Endothelial cell (in vitro differentiated cells): ENCODE results near the gene SYT2. TPM values are rescaled to one million over a fixed set of nuclear protein-coding genes. Genes with fewer than 3 reads are reported as not detected.

Experiments used
- DNase-seq: peaks from one replicate; pipeline ENCODE4 v3.0.0; 2021; ENCODE audit warnings: low spot score
- H3K27ac Mint-ChIP-seq: one replicate; pipeline ENCODE4 v1.8.0; 2021; ENCODE audit warnings: mixed read lengths, inconsistent platforms; ENCODE audit not compliant: unreplicated experiment
- H3K27me3 Mint-ChIP-seq: one replicate; pipeline ENCODE4 v1.8.0; 2021; ENCODE audit warnings: mild to moderate bottlenecking, moderate library complexity, mixed read lengths, inconsistent platforms; ENCODE audit not compliant: unreplicated experiment
- H3K36me3 Mint-ChIP-seq: one replicate; pipeline ENCODE4 v1.8.0; 2021; ENCODE audit warnings: mild to moderate bottlenecking, low read depth, mixed read lengths, inconsistent platforms; ENCODE audit not compliant: unreplicated experiment
- H3K4me1 Mint-ChIP-seq: one replicate; pipeline ENCODE4 v1.8.0; 2021; ENCODE audit warnings: mild to moderate bottlenecking, mixed read lengths, inconsistent platforms; ENCODE audit not compliant: unreplicated experiment
- H3K4me3 Mint-ChIP-seq: one replicate; pipeline ENCODE4 v1.8.0; 2021; ENCODE audit warnings: mild to moderate bottlenecking, mixed read lengths, inconsistent platforms; ENCODE audit not compliant: unreplicated experiment
- H3K9me3 Mint-ChIP-seq: one replicate; pipeline ENCODE4 v1.8.0; 2021; ENCODE audit warnings: mixed read lengths, inconsistent platforms; ENCODE audit not compliant: unreplicated experiment
- CTCF ChIP-seq: fragments of 200-600 bp; sonication (generic); IDR thresholded peaks from one replicate; pipeline ENCODE4 v1.5.0; 2021; ENCODE audit warnings: antibody characterized with exemption; ENCODE audit not compliant: unreplicated experiment
- total RNA-seq: library from RNA; stranded (reverse); fragmentation: NEBNext Ultra II Directional; extraction: Animal tissue kit (Norgen Biotek cat#: 25700); gene quantifications from one replicate; pipeline ENCODE4 v1.2.1, GENCODE V29; 2021; ENCODE audit not compliant: unreplicated experiment

SYT2 gene
- total RNA-seq, 1 donor from 2014 or later, result 0.33 TPM

DNA sequence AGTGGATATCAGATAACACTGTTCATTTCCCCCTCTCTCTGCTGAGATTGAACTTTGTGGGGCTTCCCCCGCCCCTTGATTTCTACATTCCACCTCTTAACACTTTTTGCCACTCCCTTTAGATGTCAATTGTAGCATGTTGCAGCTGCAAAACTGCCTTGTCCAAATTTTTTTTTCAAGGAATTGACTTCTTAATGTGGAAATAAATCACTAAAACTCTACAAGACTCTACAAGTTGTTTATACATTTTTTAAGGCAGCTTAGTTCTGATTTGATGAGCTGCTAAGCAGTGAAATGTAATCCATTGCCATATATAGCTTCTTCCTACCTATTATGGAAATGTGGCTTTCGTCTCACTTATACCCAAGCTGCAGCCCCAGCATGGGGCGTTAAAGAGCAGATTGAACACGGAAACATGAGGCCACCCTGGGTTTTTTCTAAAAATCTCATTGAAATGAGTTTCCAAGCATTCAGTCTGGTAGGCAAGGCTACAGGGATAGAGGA is 132.2 kb downstream of the SYT2 start:
- H3K27ac Mint-ChIP-seq, result no peak overlapping the region
- H3K9me3 Mint-ChIP-seq, result no peaks in the 10 kb centered on the region
- peaks cover 4% of the 10 kb centered on the region for H3K4me1 Mint-ChIP-seq
- no peak for DNase-seq
- H3K36me3 Mint-ChIP-seq, result no peaks in the 10 kb centered on the region
- peaks cover 3% of the 10 kb centered on the region for H3K27me3 Mint-ChIP-seq
- TF ChIP-seq CTCF, result no peak
- no peak overlapping the region for H3K4me3 Mint-ChIP-seq

DNA sequence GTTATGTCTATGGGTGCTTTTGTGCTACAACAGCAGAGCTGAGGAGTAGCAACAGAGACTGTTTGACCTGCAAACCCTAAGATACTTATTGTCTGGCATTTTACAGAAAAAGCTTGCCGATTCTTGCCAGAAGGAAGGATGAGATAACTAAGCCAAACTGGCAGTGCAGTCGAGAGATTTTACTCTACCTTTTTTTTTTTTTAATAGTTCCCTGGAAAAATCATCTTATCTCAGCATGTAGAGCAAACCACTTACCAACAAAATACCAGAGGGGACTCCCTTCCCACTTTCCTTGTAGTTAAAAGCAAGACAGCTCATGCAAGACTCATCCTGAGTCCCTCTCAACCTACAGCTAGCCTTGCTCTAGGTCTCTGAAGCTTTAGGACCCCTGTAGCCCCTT is 132.9 kb downstream of the SYT2 start:
- Mint-ChIP-seq H3K4me1 (peaks cover 4% of the 10 kb centered on the region), H3K36me3 (no peaks in the 10 kb centered on the region), H3K27ac (no peak overlapping the region), H3K27me3 (peaks cover 3% of the 10 kb centered on the region), H3K4me3 (no peak overlapping the region), H3K9me3 (no peaks in the 10 kb centered on the region)
- TF ChIP-seq CTCF, result no peak
- DNase-seq, result no peak

- Mint-ChIP-seq H3K4me3 (no peak overlapping the region), H3K36me3 (no peaks in the 10 kb centered on the region), H3K9me3 (no peaks in the 10 kb centered on the region), H3K4me1 (peaks cover 4% of the 10 kb centered on the region), H3K27ac (no peak overlapping the region), H3K27me3 (peaks cover 3% of the 10 kb centered on the region)
- TF ChIP-seq CTCF, result no peak
- DNase-seq, result no peak
Measured at GRCh38 chr1:202576816-202577215, 133.4 kb downstream of the SYT2 start.

GRCh38 chr1:202575918-202576653 is 134.2 kb downstream of the SYT2 start:
- Mint-ChIP-seq H3K27ac (no peak overlapping the region), H3K36me3 (no peaks in the 10 kb centered on the region), H3K27me3 (peaks cover 3% of the 10 kb centered on the region), H3K9me3 (no peaks in the 10 kb centered on the region), H3K4me1 (peaks cover 4% of the 10 kb centered on the region), H3K4me3 (no peak overlapping the region)
- DNase-seq, result no peak
- TF ChIP-seq CTCF, result no peak

DNA sequence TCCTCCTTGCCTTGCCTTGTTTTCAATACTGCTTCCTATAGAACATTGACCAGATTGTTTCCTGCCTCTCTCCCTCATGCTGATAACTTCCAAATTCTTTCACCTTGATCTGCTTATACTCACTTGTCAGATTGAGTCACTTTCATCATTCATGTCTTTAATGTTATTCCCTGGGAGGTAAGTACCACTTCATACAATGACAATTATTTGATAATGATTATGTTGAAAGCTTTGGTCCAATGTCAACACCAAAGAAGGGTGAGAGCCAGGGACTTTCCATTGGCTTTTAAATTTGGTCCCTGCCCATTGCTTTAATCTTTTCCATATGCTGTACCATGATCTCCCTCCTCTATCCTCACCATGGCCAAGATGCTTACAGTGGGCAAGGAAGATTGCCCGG is 137.4 kb downstream of the SYT2 start:
- Mint-ChIP-seq H3K27me3 (peaks cover 3% of the 10 kb centered on the region), H3K36me3 (no peaks in the 10 kb centered on the region), H3K4me3 (no peak overlapping the region), H3K27ac (no peak overlapping the region), H3K9me3 (no peaks in the 10 kb centered on the region), H3K4me1 (peaks cover 4% of the 10 kb centered on the region)
- TF ChIP-seq CTCF, result no peak
- DNase-seq, result no peak
